Stromal cell of bone marrow (primary cell): ENCODE results near the gene SMAD1.
"Not testable (repeated sequence)": the region's sequence is repeated elsewhere in the genome, so short reads cannot be mapped to it uniquely, and the experiment has no call there.

Source experiments
- DNase-seq: peaks from one replicate; pipeline ENCODE4 v3.0.0-alpha.2; 2012; ENCODE audit warnings: low read depth

Gene SMAD1

DNA sequence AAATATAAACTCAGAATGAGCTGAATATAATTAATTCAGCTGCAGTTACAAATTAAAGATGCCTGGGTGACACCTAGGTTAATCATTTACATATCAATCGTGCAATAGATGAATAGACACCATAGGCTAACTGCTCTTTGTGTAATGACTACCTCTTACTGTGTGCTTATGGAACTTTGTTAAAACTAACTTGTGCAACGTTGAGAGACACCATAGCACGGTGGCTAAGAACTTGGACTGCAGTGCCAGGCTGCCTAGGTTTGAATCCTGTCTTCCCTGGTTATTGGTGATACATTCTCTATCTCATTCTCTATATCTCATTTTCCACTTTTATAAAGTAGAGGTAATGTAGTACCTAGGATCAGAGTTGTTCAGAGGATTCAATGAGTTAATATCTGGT is 46.9 kb downstream of the SMAD1 start:
- DNase-seq = no peak

DNA sequence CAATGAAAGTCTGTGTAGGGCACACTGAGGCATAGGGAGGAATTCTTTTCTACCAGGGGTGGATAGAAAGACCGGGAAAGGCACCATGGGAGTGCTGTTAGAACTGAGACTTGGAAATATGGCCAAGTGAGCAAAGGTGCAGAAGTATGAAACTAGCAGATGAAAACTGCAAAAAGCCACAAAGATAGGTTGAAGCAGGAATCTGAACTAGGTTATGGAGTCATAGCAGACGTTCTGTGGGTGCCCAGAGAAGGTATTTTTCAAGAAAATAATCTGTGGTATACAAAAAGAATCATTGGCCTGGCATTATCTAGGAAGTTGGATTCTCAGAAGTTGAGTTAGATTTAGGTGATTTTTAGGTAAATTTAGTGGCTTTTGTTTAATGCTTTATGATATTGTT is 48.5 kb downstream of the SMAD1 start:
- DNase-seq = no peak

DNA sequence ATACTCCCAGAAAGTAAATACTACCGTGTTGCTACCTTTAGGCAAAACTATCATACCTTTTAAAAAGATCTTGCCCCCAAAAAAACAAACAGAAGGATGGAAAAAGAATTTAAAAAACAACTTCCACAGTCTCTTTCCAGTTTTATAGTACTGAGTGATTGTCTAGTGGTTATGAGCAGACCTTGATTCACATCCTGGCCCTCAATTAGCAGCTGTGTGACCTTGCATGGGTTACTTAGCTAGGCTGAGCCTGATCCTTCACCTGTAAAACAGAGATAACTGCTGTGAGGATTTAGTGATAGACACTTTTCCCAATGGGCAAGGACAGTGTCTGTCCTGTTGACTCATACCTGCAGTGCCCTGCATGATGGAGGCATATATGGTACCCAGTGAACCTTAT is 49.0 kb downstream of the SMAD1 start:
- no peak for DNase-seq

DNA sequence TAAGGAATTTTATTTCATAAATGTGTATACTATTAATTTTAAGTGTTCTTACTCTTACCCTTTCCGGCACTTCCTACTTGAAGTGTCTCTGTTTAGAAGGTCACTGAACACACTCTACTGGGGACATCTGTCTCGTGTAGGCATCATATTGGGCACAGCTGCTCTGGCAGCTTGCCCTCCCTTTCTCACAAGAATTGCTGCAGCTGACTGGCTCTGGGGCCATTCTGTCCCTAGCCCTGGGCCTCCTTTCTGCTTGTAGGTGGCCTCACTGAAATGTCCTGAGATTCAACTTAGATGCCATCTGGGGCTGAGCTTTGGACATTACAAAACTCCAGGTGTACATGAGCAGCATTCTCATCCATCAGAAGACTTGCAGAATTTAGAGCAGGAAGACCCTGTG is 49.6 kb downstream of the SMAD1 start:
- DNase-seq = no peak

DNA sequence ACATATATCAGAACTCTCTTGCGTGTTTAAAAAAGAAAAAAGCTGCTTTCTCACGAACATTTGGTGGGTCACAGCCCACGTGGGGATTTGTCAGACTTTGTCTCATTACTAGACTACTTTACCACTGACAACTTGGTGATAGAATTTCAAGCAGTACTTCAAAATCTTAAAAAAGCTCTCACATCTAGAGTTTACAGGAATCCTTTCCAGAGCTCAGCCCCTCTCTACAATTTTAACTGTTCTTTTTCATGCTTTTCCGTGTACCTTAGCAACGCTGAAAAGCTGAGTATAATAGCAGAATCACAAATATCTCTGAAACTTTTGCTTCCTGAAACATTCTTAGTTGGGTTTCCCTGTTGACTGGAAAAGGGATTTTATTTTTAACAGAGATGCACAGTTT is 50.2 kb downstream of the SMAD1 start:
- no peak for DNase-seq

DNA sequence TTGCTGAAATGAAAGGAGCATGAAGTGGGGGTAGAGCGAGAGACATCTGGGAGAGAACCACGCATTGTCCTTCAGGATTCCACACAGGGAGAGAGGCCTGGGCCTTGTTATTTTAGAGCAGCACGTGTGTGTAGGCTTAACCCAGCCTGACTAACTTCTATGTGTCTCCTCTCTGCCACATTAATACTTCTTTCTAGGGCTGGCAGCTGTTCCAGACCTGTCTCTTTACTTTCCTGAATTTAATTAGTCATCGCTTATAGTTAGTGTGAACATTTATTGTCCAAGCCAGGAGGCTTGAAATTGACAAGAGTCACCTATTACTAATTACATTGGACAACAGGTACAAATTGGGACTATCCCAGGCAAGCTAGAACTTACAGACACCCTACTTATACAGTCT is 51.3 kb downstream of the SMAD1 start:
- no peak for DNase-seq

DNA sequence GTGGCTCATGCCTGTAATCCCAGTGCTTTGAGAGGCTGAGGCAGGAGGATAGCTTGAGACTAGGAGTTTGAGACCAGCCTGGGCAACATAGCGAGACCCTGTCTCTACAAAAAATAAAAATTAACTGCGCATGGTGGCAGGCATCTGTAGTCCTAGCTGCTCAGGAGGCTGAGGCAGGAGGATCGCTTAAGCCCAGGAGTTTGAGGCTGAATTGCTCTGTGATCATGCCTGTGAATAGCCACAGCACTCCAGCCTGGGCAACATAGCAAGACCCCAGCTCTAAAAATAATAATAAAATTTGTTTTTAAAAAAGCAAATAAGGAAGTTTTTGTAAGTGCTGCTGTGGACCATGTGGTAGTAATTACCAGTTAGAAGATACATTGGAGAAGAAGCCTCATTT is 51.8 kb downstream of the SMAD1 start:
- DNase-seq = not testable (repeated sequence)

DNA sequence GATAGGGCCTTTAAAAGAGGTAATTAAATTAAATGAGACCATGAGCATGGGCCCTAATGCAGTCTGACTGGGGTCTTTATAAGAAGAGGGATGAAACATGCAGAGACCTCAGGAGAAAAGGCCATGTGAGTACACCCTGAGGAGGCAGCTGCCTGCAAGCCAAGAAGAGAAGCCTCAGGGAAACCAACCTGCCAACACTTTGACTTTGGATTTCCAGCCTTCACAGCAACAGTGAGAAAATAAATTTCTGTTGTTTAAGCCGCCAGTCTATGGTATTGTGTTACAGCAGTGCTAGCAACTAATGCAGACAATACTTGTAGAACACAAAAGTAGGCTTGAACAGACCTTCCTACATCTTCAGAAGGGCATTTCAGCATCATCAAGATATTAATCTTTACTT is 52.3 kb downstream of the SMAD1 start:
- DNase-seq = no peak

DNA sequence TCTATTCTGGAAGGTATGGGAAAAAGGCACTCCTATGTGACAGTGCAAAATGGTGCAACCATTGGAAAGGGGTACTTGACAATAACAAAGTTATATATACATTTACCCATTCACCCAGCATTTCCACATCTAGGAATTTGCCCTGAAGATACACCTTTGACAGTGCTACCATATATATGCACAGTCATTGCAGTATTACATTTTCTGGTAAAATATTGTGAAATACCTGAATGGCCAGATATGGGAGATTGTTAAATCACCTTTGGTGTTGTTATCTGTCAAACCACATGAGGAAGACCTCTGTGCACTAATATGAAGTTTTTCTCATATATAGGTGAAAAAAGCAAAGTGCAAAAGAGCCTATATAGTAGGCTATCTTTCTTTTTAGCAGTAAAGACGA is 53.5 kb downstream of the SMAD1 start:
- DNase-seq = no peak

DNA sequence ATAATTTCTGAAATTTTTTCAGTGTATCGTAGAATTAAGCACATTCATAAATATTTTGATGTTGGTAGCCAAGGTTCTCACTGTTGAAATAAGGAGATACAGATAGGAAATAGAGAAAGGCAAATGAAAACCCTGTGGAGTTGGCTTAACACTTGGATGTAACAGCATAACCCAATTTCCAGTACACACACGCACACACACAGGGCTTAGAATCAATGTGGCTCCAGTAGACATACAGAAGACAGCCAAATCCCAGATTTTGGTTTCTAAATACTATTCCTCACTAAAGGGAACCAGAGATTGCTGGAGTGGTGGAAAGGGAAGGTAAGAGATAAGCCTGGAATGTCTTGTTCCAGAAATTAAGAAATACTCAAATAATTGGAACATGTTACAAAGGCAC is 54.4 kb downstream of the SMAD1 start:
- no peak for DNase-seq

DNA sequence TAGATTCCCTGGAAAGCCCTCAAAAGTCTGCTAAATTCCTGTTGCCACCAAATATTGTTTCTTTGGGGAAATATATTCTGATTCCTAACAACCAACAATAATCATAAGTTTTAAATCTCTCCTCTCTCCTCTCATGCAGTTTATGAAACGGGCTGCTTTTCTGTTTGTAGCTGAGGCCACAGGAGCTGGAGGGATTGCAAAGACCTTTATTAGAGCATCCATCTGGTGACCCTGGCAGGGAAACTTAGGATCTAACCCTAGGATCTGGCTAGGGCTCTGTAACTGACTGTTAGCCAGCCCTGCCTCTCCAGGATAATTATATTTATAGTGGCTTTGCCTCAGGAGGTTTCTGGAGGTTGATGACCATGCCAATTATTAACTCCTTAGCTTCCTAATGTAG is 56.9 kb downstream of the SMAD1 start:
- no peak for DNase-seq

DNA sequence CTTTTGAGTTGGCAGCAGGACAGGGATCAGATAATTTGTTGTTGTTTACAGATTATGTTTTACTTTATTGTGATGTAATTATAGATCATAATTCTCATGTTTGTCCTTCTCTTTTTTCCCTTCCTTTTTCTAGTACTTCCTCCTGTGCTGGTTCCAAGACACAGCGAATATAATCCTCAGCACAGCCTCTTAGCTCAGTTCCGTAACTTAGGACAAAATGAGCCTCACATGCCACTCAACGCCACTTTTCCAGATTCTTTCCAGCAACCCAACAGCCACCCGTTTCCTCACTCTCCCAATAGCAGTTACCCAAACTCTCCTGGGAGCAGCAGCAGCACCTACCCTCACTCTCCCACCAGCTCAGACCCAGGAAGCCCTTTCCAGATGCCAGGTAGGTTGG is 58.0 kb downstream of the SMAD1 start:
- no peak for DNase-seq

DNA sequence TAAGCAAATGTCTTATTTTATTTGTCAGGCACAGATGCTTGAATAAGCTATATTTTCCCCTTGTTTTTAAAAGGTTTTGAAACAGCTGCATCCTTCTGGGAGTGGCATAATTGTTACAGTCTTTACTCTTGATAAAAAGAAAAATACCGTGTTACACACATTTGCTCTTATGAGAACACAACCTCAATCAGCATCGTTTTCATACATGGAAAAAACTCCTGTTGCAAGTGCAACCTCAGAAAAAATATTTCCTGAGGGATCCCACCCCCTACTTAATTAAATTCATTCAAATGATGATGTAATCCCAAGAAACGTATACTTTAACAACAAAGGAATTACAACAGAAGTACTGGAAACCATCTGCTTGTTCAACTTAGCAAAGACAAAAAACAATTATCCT is 58.6 kb downstream of the SMAD1 start:
- DNase-seq = no peak

DNA sequence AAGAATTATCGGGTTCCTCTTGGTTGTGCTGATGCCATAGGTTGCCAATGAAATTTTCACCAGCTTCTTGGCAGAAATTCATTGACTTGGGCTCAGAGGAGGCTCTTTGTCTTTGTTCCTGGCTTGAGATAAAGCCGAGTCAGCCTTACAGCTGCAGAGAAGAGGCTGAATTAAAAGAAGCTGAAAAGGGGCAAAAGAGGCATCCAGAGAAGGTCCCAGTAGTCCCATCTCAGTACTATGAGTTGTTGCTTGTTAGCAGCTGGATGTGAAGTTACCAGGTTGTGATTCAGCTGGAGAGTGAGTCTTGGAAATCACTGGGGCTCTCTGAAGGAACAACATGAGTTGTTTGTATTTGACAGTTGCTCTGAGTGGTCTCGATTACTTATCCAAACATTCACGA is 59.7 kb downstream of the SMAD1 start:
- peak; percentile 19 for DNase-seq

DNA sequence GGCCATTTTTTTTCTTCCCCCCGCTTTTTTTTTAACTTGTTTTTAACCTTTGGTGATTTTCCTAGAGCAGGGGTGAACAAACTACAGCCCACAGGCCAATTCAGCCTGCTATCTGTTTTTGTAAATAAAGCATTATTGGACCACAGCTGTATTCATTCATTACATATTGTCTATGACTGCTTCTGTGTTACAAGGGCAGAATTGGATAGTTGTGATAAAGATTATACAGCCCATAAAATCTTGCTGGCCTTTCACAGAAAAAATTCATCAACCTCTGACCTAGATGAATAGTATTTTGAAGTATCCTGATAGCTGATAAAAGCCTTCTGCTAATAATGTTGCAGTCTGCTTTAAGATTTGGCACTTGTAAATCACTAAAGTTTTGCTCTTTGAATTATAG is 63.4 kb downstream of the SMAD1 start:
- no peak for DNase-seq

DNA sequence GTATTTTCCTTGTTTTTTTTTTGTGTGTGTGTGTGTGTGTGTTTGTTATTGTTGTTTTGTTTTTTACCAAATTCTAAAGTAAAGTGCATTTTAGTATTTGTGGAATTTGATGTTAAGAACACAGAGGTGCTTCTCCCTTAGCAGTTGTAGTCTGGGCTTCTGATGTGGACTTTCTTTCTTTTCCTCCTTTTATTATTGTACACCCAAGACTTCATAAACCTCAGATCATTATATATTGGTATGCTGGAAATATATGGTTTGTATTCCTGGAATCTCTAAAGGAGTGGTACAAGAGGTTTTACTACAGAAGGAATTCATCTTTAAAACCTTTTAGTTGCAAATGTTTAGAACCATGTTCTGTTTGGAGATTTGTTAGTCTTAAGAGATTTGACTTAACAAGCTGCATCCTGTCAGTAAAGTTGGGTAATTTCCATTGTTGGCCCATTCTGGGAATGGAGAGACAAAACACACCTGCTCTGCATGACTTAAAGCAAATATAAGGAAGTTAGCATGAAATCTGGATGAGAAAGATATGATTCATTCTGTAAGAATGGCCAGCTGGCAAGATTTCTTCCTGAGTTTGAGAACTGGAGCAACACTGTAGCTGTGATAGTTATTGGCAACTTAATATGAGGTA is 64.0 kb downstream of the SMAD1 start:
- peak; percentile 40 for DNase-seq

DNA sequence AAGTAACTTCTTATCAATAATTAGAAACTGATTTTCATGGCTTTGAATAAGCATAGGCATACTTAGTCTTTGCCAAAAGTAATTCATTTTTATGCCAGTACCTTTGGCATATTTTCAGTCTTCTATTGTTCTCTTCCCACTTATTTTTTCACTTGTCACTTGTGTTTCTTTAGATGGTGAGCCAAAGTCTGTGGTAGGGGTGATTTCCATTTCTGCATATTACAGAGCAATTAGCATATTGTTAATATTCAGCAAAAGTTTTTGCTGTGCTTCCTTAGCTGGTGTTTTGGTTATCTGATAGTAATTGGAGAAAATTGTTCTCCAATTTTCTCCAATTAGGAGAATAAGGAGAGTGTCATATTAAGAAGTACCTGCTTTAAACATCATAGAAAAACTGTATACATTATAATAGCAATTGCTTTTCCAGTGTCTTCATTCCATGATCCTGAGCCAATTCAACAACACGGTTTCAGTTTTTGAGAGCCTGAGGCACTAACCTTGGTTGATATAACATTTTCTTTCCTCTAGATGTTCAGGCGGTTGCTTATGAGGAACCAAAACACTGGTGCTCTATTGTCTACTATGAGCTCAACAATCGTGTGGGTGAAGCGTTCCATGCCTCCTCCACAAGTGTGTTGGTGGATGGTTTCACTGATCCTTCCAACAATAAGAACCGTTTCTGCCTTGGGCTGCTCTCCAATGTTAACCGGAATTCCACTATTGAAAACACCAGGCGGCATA is 64.7 kb downstream of the SMAD1 start:
- no peak for DNase-seq

DNA sequence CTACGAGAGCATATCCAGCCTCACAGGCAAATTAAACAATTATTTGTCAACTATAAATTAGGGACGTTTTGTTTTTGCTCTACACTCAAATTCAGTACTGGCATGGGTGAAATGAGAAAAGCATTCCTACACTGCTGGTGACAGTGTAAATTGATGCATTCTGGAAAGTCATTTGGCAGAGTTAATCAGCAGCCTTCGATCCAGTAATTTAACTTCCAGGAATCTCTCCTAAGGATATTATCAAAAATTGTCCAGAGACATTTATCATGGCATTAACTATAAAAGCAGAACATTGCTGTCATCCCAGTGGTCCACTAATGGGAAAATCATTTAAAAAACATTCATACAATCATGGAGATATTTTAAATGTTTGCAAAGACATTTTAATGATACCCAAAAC is 70.0 kb downstream of the SMAD1 start:
- no peak for DNase-seq

DNA sequence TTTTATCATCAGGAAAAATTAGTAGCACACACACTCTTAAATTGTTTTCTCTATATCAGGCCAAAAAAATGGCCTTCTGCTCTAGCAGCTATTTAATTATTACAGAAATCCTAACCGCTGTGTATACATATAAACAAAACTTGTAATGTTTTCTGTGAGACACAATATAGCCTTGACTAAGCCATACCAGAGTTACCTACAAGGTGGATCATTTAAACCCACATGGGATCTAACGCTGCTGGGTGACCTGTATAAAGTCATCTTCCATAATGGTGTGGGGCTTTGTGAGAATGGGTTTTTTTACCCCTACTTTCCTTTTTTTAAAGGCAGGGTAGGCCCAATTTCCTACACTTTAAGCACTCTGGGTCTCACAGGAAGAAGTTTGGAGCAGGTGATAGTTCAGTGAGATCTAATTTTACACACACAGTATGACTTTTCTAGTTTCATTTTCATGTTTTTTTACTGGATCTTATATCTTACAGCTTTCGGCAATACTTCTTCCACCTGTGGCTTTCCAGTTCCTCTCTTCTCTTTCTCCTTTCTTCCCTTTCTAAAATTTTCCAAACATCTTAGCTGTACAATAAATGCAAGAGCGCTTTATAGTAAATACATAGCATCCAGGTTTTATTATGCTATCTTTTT is 70.6 kb downstream of the SMAD1 start:
- DNase-seq = no peak

DNA sequence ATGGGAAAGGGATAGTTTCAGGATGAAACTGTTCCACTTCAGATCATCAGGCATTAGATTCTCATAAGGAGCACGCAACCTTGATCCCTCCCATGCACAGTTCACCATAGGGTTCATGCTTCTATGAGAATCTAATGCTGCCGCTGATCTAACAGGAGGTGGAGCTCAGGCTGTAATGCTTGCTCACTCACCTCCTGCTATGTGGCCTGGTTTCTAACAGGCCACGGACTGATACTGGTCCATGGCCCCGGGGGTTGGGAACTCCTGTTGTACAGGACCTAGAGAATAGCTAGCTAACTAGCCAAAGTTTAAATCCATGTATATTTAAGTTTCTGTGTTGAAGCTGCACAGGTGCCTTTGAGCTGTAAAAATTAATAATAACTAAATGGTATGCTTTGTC is 71.7 kb downstream of the SMAD1 start:
- DNase-seq = no peak

DNA sequence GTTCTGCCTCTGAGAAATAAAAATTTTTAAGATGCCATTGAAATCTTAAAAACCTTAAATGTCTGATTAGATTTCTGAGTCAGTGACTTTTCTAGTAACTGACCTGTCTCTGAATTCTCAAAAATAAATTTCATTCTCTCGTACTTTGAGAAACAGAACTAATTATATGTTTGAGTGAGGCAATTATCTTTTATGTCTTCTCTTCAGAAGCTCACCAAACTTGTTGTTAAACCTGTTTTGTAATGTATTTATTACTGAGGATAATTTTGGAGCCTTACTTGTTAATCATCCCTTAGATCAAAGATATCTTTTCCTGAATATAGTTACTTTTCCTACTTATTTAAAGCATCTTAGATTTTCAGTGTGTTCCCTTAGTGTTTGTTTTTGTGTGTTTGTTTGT is 73.0 kb downstream of the SMAD1 start:
- DNase-seq = no peak

DNA sequence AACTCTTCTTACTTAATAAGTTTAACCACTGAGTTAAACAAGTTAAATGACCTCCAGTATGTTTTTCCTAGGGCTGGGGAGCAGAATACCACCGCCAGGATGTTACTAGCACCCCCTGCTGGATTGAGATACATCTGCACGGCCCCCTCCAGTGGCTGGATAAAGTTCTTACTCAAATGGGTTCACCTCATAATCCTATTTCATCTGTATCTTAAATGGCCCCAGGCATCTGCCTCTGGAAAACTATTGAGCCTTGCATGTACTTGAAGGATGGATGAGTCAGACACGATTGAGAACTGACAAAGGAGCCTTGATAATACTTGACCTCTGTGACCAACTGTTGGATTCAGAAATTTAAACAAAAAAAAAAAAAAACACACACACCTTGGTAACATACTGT is 76.1 kb downstream of the SMAD1 start:
- peak; percentile 46 for DNase-seq

DNA sequence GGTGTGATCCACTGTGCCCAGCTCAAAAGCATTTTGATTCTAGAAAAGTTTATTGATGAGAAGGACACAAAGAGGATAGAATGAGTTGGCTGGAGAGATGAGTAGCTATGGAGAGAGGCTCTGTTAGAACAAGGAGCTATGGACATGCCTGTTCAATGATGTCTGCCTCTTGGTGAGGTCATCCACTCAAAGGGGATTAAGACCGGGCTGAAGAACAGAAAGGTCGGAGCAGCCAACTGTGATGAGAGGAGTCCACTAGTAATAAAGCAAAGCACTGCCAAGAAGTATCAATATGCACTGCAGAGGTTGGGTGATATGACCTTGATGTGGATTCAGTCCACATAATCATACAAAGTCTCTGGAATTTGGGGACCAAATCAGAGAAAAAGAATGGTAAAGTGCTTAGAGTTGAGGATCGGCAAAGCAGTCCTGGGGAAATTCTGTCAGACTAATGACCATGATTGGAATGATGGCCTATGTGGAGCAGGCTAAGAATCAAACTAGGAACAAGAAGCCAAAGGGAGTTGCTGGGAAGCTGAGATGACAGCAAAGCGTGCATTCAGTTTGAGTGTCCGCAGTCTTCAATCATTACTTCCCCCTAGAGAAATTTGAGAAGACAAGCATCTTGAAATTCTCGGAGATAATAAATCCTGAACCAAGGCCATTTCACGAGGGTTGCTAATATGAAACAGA is 81.8 kb downstream of the SMAD1 start:
- DNase-seq = no peak
